GM18909 (cell line): Measurements from ENCODE around the gene ARHGAP44.

Source experiments
- ATAC-seq: cut with Tn5 transposase; IDR thresholded peaks from one replicate; pipeline ENCODE4 v1.9.1; 2021; ENCODE audit warnings: mild to moderate bottlenecking; ENCODE audit not compliant: unreplicated experiment, poor library complexity

Gene ARHGAP44

GRCh38 chr17:12985431-12986293, 196.4 kb downstream of the ARHGAP44 start:
- ATAC-seq: no peak

GRCh38 chr17:12987120-12987519, 197.8 kb downstream of the ARHGAP44 start:
- no peak for ATAC-seq

- no peak for ATAC-seq
Observed at GRCh38 chr17:12990041-12990808, 200.9 kb downstream of the ARHGAP44 start.

- ATAC-seq: no peak
Observed at GRCh38 chr17:12990926-12991325, 201.6 kb downstream of the ARHGAP44 start.

GRCh38 chr17:12992676-12993075, 203.4 kb downstream of the ARHGAP44 start:
- no peak for ATAC-seq

- no peak for ATAC-seq
Observed at GRCh38 chr17:12993631-12994030, 204.3 kb downstream of the ARHGAP44 start.

- no peak for ATAC-seq
Observed at GRCh38 chr17:12994341-12995074, 205.2 kb downstream of the ARHGAP44 start.

GRCh38 chr17:12995106-12995895, 206.0 kb downstream of the ARHGAP44 start:
- no peak for ATAC-seq

- no peak for ATAC-seq
Observed at GRCh38 chr17:12995896-12996295, 206.6 kb downstream of the ARHGAP44 start.

- ATAC-seq: no peak
Observed at GRCh38 chr17:12996357-12996756, 207.1 kb downstream of the ARHGAP44 start.

- ATAC-seq: no peak
Observed at GRCh38 chr17:12996941-12997340, 207.6 kb downstream of the ARHGAP44 start.

GRCh38 chr17:12998461-12998860, 209.2 kb downstream of the ARHGAP44 start:
- ATAC-seq: no peak

- ATAC-seq: no peak
Observed at GRCh38 chr17:12998874-12999273, 209.6 kb downstream of the ARHGAP44 start.

GRCh38 chr17:13000561-13000960, 211.3 kb downstream of the ARHGAP44 start:
- no peak for ATAC-seq

GRCh38 chr17:13001991-13002615, 212.8 kb downstream of the ARHGAP44 start:
- ATAC-seq: no peak

GRCh38 chr17:13002761-13003453, 213.6 kb downstream of the ARHGAP44 start:
- peak; percentile 53 for ATAC-seq

GRCh38 chr17:13003454-13003851, 214.2 kb downstream of the ARHGAP44 start:
- peak; percentile 26 for ATAC-seq

- no peak for ATAC-seq
Observed at GRCh38 chr17:13003927-13004326, 214.6 kb downstream of the ARHGAP44 start.

- ATAC-seq: no peak
Observed at GRCh38 chr17:13004336-13004735, 215.0 kb downstream of the ARHGAP44 start.
